B cell (primary cell): Measurements from ENCODE around the gene BLOC1S5.

Source experiments
- CTCF ChIP-seq: fragments of 200-600 bp; IDR thresholded peaks from one replicate; pipeline ENCODE4 v1.8.0; 2022; ENCODE audit warnings: antibody characterized with exemption, mild to moderate bottlenecking
- EZH2 ChIP-seq: IDR thresholded peaks from 2 replicates; pipeline ENCODE4 v1.6.1; 2012; ENCODE audit warnings: borderline replicate concordance, low read depth, mild to moderate bottlenecking, moderate library complexity, low read length; ENCODE audit not compliant: insufficient read depth, poor library complexity, severe bottlenecking

- TF ChIP-seq CTCF (no peak), EZH2 (no peak)
Measured at GRCh38 chr6:8023638-8024037, 40.6 kb downstream of the BLOC1S5 start.
